HEK293 (cell line): ENCODE results near the gene ACVRL1.

Source experiments
- CTCF ChIP-seq: fragments of 450-650 bp; formaldehyde crosslinking; IDR thresholded peaks from 2 replicates; pipeline ENCODE4 v1.5.1; 2016; ENCODE audit warnings: missing biosample characterization, missing genetic modification characterization
- TCF7L2 ChIP-seq: IDR thresholded peaks from 2 replicates; pipeline ENCODE4 v1.6.1; 2011; ENCODE audit warnings: low read depth, mild to moderate bottlenecking, inconsistent platforms, low read length, moderate library complexity, borderline replicate concordance
- YY1 ChIP-seq: fragments of 450-650 bp; formaldehyde crosslinking; IDR thresholded peaks from 2 replicates; pipeline ENCODE4 v1.5.1; 2018; ENCODE audit warnings: missing biosample characterization, missing genetic modification characterization
- ZBTB44 ChIP-seq: fragments of 450-650 bp; IDR thresholded peaks from 2 replicates; pipeline ENCODE4 v1.5.1; 2018; ENCODE audit warnings: missing biosample characterization, mild to moderate bottlenecking, missing genetic modification characterization

GRCh38 chr12:51898506-51898905 is 8.8 kb upstream of the ACVRL1 start:
- no peak for TF ChIP-seq TCF7L2
- no peak for TF ChIP-seq ZBTB44 (tag by site-specific recombination)
- no peak for TF ChIP-seq CTCF
- TF ChIP-seq YY1 (tag by site-specific recombination) = no peak
